Activated T-cell treated with anti-CD3 and anti-CD28 coated beads, Interleukin-2, amount 50 U/mL, for 4 hours (primary cell): ENCODE data around the gene MED12. TPM values are rescaled to one million over a fixed set of nuclear protein-coding genes. Genes with fewer than 3 reads are reported as not detected.

Experiments
- ATAC-seq, 2 donors: fragments of 200-7000 bp; cut with Tn5 transposase; one replicate each; pipeline ENCODE4 v1.10.0; 2021
- DNase-seq: peaks from one replicate; pipeline ENCODE4 v3.0.0-alpha.2; 2020
- H3K27me3 Mint-ChIP-seq: one replicate; pipeline ENCODE4 v1.8.0; 2021; ENCODE audit warnings: low read depth, mixed read lengths
- H3K36me3 Mint-ChIP-seq: one replicate; pipeline ENCODE4 v1.8.0; 2022; ENCODE audit warnings: mixed read lengths; ENCODE audit not compliant: insufficient read depth
- H3K4me1 Mint-ChIP-seq: one replicate; pipeline ENCODE4 v1.8.0; 2021; ENCODE audit warnings: low read depth, mixed read lengths
- H3K4me3 Mint-ChIP-seq: one replicate; pipeline ENCODE4 v1.8.0; 2021; ENCODE audit warnings: mild to moderate bottlenecking, moderate library complexity, mixed read lengths
- H3K9me3 Mint-ChIP-seq: one replicate; pipeline ENCODE4 v1.8.0; 2021; ENCODE audit warnings: mixed read lengths
- total RNA-seq, 3 donors: library from RNA; stranded (reverse); gene quantifications; one replicate each; pipeline ENCODE4 v1.2.1, GENCODE V29; 2021

Gene MED12
- total RNA-seq, 3 donors from 2014 or later = 33.7 to 43.9 (median 39.8) TPM

GRCh38 chrX:71128166-71128833 is 9.9 kb downstream of the MED12 start:
- Mint-ChIP-seq H3K36me3 (peaks cover 34% of the 10 kb centered on the region), H3K9me3 (no peaks in the 10 kb centered on the region), H3K4me1 (peaks cover 14% of the 10 kb centered on the region), H3K4me3 (no peak overlapping the region), H3K27me3 (no peaks in the 10 kb centered on the region)
- no peak for ATAC-seq
- no peak for DNase-seq

GRCh38 chrX:71128915-71129765 is 10.7 kb downstream of the MED12 start:
- ATAC-seq = peak; percentile 92 to 94
- no peaks in the 10 kb centered on the region for H3K9me3 Mint-ChIP-seq
- H3K4me3 Mint-ChIP-seq = no peak overlapping the region
- peaks cover 14% of the 10 kb centered on the region for H3K4me1 Mint-ChIP-seq
- H3K36me3 Mint-ChIP-seq = peaks cover 34% of the 10 kb centered on the region
- peak; percentile 80 for DNase-seq
- H3K27me3 Mint-ChIP-seq = no peaks in the 10 kb centered on the region

GRCh38 chrX:71131510-71131909 is 13.1 kb downstream of the MED12 start:
- H3K4me3 Mint-ChIP-seq = no peak overlapping the region
- H3K4me1 Mint-ChIP-seq = peaks cover 11% of the 10 kb centered on the region
- peaks cover 40% of the 10 kb centered on the region for H3K36me3 Mint-ChIP-seq
- no peaks in the 10 kb centered on the region for H3K9me3 Mint-ChIP-seq
- ATAC-seq (no peak), DNase-seq (no peak)
- no peaks in the 10 kb centered on the region for H3K27me3 Mint-ChIP-seq

DNA sequence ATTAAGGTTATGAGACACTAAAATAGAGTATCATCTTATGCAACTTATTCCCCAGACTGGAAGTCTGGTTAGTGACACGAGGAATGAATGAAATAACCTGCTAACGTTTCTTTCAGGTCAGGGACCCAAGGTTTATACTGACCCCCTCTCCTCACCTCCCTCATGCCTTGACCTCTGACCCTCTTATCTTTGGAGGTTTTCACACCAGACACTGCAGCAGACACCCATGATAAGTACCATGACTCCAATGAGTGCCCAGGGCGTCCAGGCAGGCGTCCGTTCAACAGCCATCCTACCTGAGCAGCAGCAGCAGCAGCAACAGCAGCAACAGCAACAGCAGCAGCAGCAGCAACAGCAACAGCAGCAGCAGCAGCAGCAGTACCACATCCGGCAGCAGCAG is 22.0 kb downstream of the MED12 start:
- ATAC-seq = no peak
- H3K4me3 Mint-ChIP-seq = no peak overlapping the region
- H3K4me1 Mint-ChIP-seq = peaks cover 8% of the 10 kb centered on the region
- no peaks in the 10 kb centered on the region for H3K27me3 Mint-ChIP-seq
- peaks cover 9% of the 10 kb centered on the region for H3K36me3 Mint-ChIP-seq
- DNase-seq = no peak
- H3K9me3 Mint-ChIP-seq = no peaks in the 10 kb centered on the region

DNA sequence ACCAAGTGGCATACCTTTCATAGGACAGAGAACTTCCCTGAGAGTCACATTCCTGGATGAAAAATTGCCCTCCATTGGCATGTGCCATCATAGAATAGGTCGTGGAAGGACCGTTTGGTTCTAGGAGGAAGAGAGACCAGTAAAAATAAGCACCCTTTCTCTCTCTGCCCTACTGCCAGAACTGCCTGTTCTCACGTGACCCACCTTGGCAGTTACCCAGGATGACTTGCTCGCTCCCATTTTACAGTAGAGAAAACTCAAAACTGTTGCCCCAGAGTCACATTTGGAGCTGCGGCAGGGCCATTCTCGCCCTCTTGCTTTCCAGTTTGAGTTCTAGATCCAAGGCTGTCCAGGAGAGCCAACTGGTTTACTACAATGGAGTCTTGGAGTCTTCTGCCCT is 25.1 kb downstream of the MED12 start:
- no peaks in the 10 kb centered on the region for H3K9me3 Mint-ChIP-seq
- H3K36me3 Mint-ChIP-seq = peaks cover 7% of the 10 kb centered on the region
- peaks cover 15% of the 10 kb centered on the region for H3K4me1 Mint-ChIP-seq
- no peak overlapping the region for H3K4me3 Mint-ChIP-seq
- no peak for DNase-seq
- no peak for ATAC-seq
- no peaks in the 10 kb centered on the region for H3K27me3 Mint-ChIP-seq

DNA sequence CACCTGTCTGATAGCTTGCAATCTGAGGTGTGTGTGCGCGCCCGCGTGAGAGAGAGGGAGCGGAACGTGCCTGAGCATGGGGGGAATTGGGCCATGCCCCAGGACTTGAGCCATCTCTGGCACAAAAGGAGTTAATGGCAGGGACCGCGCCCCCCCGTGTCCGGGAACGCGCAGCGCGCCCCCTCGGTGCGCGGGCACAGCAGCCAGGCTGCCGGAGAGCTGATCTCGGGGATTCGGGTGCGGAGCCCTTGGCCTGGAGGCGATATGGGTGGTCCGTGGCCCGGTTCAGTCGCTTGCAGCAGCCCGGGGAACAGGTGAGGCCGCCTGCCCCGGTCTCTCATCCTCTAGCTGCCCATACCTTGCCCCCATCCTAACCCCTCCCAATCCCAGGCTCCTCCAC is 26.3 kb downstream of the MED12 start, which contains the start of gene NLGN3:
NLGN3 (plus strand) TSS at position 191 of the 400 bp plus-strand sequence. CDS start 2,909 bp downstream, outside the sequence.
- H3K4me3 Mint-ChIP-seq = peak within 1 kb of the TSS; percentile 26
- DNase-seq (no peak), ATAC-seq (no peak)
- no peaks in the 10 kb centered on the region for H3K36me3 Mint-ChIP-seq
- H3K4me1 Mint-ChIP-seq = peaks cover 15% of the 10 kb centered on the region
- no peaks in the 10 kb centered on the region for H3K27me3 Mint-ChIP-seq
- no peaks in the 10 kb centered on the region for H3K9me3 Mint-ChIP-seq

- no peak for ATAC-seq
- Mint-ChIP-seq H3K4me1 (peaks cover 13% of the 10 kb centered on the region), H3K36me3 (no peaks in the 10 kb centered on the region), H3K27me3 (no peaks in the 10 kb centered on the region), H3K9me3 (no peaks in the 10 kb centered on the region), H3K4me3 (no peak overlapping the region)
- no peak for DNase-seq
Measured at GRCh38 chrX:71147496-71148277, 29.3 kb downstream of the MED12 start.

- no peak for ATAC-seq
- H3K9me3 Mint-ChIP-seq = no peaks in the 10 kb centered on the region
- DNase-seq = no peak
- no peaks in the 10 kb centered on the region for H3K36me3 Mint-ChIP-seq
- H3K27me3 Mint-ChIP-seq = no peaks in the 10 kb centered on the region
- peaks cover 13% of the 10 kb centered on the region for H3K4me1 Mint-ChIP-seq
- H3K4me3 Mint-ChIP-seq = no peak overlapping the region
Measured at GRCh38 chrX:71148278-71148663, 29.9 kb downstream of the MED12 start.

- H3K4me3 Mint-ChIP-seq = no peak overlapping the region
- no peaks in the 10 kb centered on the region for H3K27me3 Mint-ChIP-seq
- H3K4me1 Mint-ChIP-seq = peaks cover 4% of the 10 kb centered on the region
- no peaks in the 10 kb centered on the region for H3K9me3 Mint-ChIP-seq
- ATAC-seq = no peak
- no peaks in the 10 kb centered on the region for H3K36me3 Mint-ChIP-seq
- no peak for DNase-seq
Measured at GRCh38 chrX:71151366-71151765, 33.0 kb downstream of the MED12 start.

DNA sequence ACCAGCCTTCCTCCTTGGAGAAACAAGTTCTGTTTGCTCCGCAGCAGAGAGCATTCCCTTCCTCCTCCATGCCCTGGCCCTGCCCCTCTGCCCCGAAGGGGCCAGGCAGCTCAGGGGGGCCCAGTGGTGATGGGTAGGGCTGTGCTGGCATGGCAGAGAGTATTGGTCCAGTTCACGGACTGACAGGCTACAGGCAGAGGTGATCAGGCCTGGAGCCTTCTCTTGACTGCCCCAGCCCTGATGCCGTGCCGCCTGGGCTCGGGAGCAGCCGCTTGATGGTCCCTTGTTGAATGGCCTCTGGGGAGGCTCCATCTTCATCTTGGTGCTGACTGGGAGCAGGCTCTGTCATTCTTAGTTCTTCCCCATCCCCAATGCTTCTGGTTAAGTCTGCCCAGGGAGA is 35.8 kb downstream of the MED12 start:
- no peaks in the 10 kb centered on the region for H3K36me3 Mint-ChIP-seq
- no peak for ATAC-seq
- H3K4me3 Mint-ChIP-seq = no peak overlapping the region
- no peaks in the 10 kb centered on the region for H3K9me3 Mint-ChIP-seq
- no peaks in the 10 kb centered on the region for H3K27me3 Mint-ChIP-seq
- H3K4me1 Mint-ChIP-seq = peaks cover 8% of the 10 kb centered on the region
- DNase-seq = no peak

DNA sequence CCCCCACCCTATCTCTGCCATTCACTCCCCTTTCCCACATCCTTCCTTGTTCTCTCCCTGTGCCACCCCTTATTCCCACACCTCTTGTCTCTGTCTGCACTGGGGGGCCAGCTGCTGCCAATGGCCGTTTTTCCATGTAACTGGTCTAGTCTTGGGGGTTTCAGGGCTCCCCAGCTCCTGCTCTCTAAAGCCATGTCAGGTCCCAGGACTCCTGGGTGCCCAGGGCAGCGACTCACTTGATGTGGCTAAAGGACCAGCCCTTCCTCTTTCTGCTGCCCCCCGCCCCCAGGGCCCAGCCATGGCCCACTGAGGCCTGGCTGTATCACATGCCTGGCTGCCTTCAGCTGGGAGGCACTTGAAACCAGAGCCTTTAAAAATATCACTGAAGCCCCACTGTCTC is 36.2 kb downstream of the MED12 start:
- H3K9me3 Mint-ChIP-seq = no peaks in the 10 kb centered on the region
- H3K36me3 Mint-ChIP-seq = no peaks in the 10 kb centered on the region
- H3K27me3 Mint-ChIP-seq = no peaks in the 10 kb centered on the region
- H3K4me3 Mint-ChIP-seq = no peak overlapping the region
- ATAC-seq (no peak), DNase-seq (no peak)
- peaks cover 12% of the 10 kb centered on the region for H3K4me1 Mint-ChIP-seq

DNA sequence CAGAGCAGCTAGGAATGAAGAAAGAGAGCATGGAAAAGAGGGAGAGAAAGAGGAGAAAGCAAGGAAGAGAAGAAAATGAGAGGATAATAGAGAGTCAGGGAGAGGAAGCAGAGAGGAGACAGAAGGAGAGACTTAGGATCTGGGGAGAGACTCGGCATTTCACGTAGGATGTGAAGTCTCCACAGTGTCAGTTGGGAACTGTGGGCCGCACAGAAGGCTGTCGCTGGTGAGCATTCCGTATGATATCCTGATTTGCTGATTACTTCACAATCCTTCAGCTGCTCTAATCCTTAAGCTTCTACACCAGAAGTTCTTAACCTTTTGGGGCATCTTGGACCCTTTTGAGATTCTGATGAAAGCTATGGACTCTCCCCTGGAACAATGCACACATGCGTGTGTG is 40.2 kb downstream of the MED12 start:
- H3K9me3 Mint-ChIP-seq = no peaks in the 10 kb centered on the region
- H3K27me3 Mint-ChIP-seq = no peaks in the 10 kb centered on the region
- DNase-seq (no peak), ATAC-seq (no peak)
- peaks cover 12% of the 10 kb centered on the region for H3K4me1 Mint-ChIP-seq
- no peak overlapping the region for H3K4me3 Mint-ChIP-seq
- H3K36me3 Mint-ChIP-seq = peaks cover 2% of the 10 kb centered on the region

DNA sequence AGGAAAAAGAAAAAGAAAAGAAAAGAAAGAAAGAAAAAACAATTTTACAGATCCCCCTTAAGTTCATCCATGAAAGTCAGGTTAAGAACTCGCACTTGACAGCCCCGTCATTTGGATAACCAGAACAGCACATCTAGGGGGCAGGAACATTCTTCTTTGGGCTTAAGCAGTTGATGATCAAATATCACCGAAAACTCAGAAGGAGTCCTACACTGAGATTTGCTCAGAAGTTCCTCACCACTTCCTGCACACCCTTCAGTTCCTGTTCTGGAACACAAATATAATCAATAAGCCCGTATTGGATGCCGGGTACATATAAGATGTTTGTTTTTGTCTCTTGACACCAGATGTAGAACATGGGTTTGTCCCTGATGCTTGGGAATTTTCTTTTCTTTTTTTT is 40.9 kb downstream of the MED12 start:
- Mint-ChIP-seq H3K27me3 (no peaks in the 10 kb centered on the region), H3K4me1 (peaks cover 12% of the 10 kb centered on the region), H3K4me3 (no peak overlapping the region), H3K9me3 (no peaks in the 10 kb centered on the region), H3K36me3 (peaks cover 2% of the 10 kb centered on the region)
- DNase-seq = no peak
- no peak for ATAC-seq

DNA sequence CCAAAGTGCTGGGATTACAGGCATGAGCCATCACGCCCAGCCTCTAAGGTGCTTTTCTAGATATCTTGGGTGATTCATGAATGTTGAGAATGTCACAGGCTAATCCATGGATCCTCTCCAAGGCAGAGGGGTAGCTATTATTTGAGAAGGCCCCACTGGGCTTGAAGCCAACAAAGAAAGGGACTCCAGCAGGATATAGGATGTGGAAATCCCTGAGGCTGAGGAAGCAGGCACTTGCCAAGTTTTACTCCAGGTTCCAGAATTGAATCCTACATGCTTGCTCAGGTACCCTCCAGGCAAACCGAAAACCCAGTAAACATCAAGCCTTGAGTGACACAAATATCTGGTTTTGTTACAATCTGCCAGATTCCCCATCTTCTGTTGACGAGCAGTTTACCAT is 42.1 kb downstream of the MED12 start:
- ATAC-seq (no peak), DNase-seq (no peak)
- Mint-ChIP-seq H3K4me3 (no peak overlapping the region), H3K27me3 (no peaks in the 10 kb centered on the region), H3K4me1 (peaks cover 12% of the 10 kb centered on the region), H3K36me3 (peaks cover 2% of the 10 kb centered on the region), H3K9me3 (no peaks in the 10 kb centered on the region)
